GM13977 (cell line): ENCODE results near the gene RECK.

Experiments
- DNase-seq: peaks from one replicate; pipeline ENCODE4 v3.0.0; 2012; ENCODE audit warnings: low spot score
- in situ Hi-C: fragments of 300-500 bp; cut with MboI; formaldehyde crosslinking; loops from one replicate; pipeline ENCODE4 v1.12.0; 2022; ENCODE audit warnings: low sequenced_read_pairs, low pct_unique_long_range_greater_than_20kb, mixed read lengths, inconsistent platforms; ENCODE audit not compliant: unreplicated experiment
- TF ChIP-seq, protein P1 (sequence below): IDR thresholded peaks from 2 replicates; pipeline ENCODE4 v1.5.1; 2012; ENCODE audit warnings: mild to moderate bottlenecking, control low read depth; ENCODE audit not compliant: insufficient read depth; ENCODE audit errors: extremely low read depth, missing control alignments

RECK gene

DNA sequence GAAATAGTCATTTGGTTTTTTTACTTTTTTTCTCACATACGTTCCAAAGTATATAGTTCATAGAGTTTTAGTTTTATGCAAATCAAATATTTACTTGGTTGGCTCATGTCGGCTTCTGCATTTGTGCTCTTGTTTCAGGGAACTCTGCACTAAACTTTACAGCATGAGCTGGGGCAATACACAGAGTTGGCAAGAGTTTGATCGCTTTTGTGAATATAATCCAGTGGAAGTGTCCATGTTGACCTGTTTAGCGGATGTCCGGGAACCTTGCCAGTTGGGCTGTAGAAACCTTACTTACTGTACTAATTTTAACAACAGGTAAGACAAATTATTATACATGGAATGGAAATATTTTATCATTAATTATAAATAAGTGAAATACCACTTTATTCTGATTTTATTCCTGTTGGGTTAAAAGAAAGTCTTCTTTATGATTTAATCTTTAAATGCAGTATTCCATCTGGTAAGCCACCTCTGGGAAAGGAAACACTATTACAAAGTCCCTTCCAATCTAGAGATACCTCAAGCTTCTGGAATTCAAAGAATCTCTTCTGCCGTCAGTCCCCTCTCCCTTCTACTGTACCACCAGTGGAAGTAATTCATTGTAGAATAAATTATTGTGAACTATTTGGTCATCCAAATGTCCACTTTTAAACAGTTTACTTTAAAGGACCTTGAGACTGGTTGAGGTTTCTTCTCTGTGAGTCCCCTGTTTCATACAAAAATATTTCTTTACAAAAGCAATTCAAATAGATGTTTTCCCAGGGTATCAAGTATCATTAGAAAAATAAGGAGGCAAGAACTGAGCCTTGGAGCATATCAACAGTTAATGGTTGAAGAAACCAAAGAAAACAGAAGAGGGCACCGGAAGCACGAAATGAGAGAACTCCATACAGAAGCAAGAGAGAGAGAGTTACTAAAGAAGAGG is 54.6 kb downstream of the RECK start:
- in situ Hi-C loops: no loop called here
- TF ChIP-seq, protein P1, sequence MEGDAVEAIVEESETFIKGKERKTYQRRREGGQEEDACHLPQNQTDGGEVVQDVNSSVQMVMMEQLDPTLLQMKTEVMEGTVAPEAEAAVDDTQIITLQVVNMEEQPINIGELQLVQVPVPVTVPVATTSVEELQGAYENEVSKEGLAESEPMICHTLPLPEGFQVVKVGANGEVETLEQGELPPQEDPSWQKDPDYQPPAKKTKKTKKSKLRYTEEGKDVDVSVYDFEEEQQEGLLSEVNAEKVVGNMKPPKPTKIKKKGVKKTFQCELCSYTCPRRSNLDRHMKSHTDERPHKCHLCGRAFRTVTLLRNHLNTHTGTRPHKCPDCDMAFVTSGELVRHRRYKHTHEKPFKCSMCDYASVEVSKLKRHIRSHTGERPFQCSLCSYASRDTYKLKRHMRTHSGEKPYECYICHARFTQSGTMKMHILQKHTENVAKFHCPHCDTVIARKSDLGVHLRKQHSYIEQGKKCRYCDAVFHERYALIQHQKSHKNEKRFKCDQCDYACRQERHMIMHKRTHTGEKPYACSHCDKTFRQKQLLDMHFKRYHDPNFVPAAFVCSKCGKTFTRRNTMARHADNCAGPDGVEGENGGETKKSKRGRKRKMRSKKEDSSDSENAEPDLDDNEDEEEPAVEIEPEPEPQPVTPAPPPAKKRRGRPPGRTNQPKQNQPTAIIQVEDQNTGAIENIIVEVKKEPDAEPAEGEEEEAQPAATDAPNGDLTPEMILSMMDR: no peak
- DNase-seq: no peak

DNA sequence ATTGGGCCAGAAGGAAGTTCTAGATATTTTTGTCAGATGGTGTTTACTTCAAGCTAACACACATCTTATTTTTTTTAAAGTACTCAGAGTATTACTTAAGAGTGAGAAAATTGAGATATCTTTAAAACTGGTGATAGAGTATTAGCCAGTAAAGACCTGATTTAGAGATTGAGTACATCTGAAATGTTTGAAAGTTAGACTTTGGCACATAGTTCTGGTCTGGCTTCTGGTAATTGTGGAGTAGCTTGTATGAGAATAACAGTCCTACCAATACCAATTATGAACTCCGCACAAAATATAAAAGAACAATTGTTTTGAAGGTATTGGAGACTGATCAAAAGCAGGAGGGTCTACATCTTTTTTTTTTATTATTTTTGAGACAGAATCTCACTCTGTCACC is 55.3 kb downstream of the RECK start:
- TF ChIP-seq, protein P1: no peak
- in situ Hi-C loops: no loop called here
- no peak for DNase-seq

DNA sequence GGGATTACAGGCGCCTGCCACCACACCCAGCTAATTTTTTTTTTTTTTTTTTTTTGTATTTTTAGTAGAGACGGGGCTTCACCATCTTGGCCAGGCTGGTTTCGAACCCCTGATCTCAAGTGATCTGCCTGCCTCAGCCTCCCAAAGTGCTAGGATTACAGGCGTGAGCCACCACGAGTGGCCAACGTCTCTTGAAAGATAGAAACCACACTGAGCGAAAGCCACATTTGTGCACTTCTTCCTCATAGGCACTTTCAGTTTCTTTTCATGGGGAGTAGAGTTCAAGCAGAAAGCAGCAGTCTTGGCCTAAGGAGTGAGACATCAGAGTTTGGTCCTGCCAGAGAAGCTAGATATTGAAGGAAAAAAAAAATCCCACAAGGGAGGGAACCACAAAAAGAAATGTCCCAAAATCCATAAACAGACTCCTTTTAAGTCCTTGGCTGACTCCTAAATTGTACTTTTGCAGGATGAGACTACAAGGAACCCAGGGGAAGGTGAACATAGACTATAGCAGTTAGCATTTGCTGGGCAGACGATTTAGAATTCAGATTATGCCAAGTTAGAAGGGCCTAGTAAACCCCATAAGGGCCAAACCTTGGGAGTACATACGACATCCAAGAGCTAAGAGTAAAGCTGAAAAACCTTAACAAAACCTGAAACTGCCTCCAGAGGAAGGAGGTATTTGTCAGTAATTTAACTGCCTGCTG is 55.9 kb downstream of the RECK start:
- peak; percentile 53 for DNase-seq
- TF ChIP-seq, protein P1: no peak
- in situ Hi-C loops: no loop called here

DNA sequence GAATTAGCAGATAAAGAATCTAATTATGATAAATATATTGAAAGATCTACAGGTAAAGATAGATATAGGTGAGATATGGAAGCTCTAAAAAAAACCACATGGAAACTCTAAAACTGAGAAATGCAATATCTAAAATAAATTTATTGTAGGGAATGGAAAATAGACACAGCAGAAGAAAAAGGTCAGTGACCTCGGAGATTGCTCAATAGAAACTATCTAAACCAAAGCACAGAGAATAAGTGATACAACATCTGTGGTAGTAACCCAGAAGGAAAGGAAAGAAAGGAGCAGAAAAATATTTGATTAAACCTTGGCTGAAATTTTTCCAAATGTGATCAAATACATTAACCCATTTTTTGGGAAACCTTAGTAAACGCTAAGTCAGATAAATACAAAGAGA is 56.7 kb downstream of the RECK start:
- in situ Hi-C loops: no loop called here
- DNase-seq: no peak

DNA sequence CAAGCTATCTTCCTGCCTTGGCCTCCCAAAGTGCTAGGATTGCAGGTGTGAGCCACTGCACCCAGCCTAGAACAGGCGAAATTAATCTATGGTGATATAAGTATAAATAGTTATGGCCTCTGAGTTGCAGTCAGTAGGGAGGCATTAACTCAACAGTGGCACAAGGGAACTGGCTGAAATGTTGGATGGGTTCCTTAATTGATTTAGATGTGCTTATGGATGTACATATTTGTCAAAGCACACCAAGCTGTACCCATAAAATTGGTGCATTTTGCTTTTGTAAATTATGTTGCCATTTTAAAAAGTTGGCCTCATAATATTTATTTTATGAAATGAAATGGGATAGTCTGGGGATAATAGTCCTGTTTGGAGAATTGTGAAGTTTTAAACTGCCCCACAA is 63.0 kb downstream of the RECK start:
- no peak for DNase-seq
- in situ Hi-C loops: loop anchor here (5.0 kb wide), 1 partner anchor 68 kb away; the partner anchor contains the start of gene CCIN
- TF ChIP-seq, protein P1: no peak

More for the DNA sequence above, 56.7 kb downstream of the RECK start:
- TF ChIP-seq, protein P1: no peak

DNA sequence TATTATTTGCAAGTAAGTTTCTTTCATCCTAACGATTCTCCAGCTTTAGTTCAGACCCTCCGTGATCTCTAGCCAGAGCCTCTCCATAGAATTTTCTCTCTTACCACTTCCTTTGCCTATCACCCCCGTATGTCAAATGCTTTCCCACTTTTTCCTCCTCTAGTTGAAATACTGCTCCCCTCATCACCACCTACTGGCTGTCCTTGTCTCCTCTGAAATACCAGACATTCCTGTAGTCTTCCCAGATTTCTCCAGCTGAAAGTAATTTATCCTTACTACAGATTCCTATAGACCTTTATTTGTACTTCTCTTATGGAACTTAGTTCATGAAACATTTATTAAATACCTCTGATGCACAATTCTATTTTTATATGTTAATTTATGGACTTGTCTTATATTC is 63.8 kb downstream of the RECK start:
- TF ChIP-seq, protein P1: no peak
- in situ Hi-C loops: loop anchor here (5.0 kb wide), 1 partner anchor 67 kb away; the partner anchor contains the start of gene CCIN
- DNase-seq: no peak
